ENCODE data around the gene NPLOC4.

DNA sequence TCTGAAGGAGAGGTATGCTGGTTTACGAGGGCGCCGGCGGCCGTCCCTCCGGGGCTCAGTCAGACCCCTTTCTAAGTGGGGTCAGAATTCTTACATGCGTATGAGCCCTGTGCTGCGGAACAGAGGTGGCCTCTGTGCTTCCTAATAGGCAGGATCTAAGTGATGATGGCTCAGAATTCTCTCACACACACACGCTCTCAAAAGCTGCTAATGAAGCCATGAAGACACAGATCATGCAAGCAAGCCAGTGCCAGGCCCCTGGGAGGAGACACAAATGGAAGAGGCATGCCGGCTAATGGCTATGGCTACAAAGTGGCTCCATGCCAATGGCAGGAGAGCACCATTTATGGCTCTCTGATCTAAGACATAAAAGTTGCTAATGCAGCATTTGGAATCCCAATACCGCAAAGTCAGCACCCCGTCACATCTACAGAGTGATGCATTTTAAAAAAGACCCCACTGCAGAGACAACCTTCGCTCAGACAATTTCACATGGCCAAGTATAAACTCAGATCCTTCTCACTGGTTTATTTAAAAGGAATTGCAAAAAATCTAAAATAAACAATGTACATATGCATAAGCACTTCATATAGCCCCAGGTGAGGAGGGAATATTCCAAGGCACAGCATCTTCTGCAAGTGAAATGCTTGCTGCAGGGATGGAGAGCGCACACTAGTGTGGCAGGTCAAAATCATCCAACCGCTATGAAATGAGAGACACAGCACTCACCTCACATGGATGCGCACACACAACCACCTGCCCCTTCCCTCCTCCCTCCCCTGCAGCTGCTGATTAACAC is 24.5 kb downstream of the NPLOC4 start:
- TF ChIP-seq, protein P1, sequence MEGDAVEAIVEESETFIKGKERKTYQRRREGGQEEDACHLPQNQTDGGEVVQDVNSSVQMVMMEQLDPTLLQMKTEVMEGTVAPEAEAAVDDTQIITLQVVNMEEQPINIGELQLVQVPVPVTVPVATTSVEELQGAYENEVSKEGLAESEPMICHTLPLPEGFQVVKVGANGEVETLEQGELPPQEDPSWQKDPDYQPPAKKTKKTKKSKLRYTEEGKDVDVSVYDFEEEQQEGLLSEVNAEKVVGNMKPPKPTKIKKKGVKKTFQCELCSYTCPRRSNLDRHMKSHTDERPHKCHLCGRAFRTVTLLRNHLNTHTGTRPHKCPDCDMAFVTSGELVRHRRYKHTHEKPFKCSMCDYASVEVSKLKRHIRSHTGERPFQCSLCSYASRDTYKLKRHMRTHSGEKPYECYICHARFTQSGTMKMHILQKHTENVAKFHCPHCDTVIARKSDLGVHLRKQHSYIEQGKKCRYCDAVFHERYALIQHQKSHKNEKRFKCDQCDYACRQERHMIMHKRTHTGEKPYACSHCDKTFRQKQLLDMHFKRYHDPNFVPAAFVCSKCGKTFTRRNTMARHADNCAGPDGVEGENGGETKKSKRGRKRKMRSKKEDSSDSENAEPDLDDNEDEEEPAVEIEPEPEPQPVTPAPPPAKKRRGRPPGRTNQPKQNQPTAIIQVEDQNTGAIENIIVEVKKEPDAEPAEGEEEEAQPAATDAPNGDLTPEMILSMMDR (IDR thresholded peaks at IDR 0.05; ENCODE audit: low read depth, low read length, missing input control), result no peak
- TF ChIP-seq YY1 (IDR thresholded peaks at IDR 0.05) (no peak), NR2F2 (IDR thresholded peaks at IDR 0.05) (no peak)
- TF ChIP-seq, protein P2, sequence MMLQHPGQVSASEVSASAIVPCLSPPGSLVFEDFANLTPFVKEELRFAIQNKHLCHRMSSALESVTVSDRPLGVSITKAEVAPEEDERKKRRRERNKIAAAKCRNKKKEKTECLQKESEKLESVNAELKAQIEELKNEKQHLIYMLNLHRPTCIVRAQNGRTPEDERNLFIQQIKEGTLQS (IDR thresholded peaks at IDR 0.05), result no peak
